K562 (cell line): ENCODE measurements around the gene LY6G6C. TPM values are rescaled to one million over a fixed set of nuclear protein-coding genes. Genes with fewer than 3 reads are reported as not detected.

ENCODE experiments used
- CLOCK ChIP-seq: fragments of 250-450 bp; sonication (Bioruptor Pico); IDR thresholded peaks from 2 replicates; pipeline ENCODE4 v1.4.0; 2020; ENCODE audit warnings: mild to moderate bottlenecking, moderate library complexity, borderline replicate concordance
- CREM ChIP-seq: IDR thresholded peaks from 2 replicates; pipeline ENCODE4 v1.6.1; 2014; ENCODE audit warnings: antibody characterized with exemption, low read depth
- IRF1 ChIP-seq: sonication (generic); formaldehyde crosslinking; IDR thresholded peaks from 2 replicates; pipeline ENCODE4 v1.8.0; 2022; ENCODE audit warnings: missing genetic modification reagents, mild to moderate bottlenecking, borderline replicate concordance
- KAT8 ChIP-seq: fragments of 450-650 bp; IDR thresholded peaks from 2 replicates; pipeline ENCODE4 v1.6.1; 2016; ENCODE audit warnings: low read depth, mild to moderate bottlenecking
- KDM1A ChIP-seq, 2 experiments: fragments of 450-650 bp; IDR thresholded peaks; 2 replicates each; pipeline ENCODE4 v1.6.1; 2016; ENCODE audit warnings: mild to moderate bottlenecking in 2 of 2
- KDM2B ChIP-seq: fragments of 250-450 bp; sonication (Bioruptor Pico); IDR thresholded peaks from 2 replicates; pipeline ENCODE4 v1.8.0; 2021; ENCODE audit warnings: mild to moderate bottlenecking, moderate library complexity
- MEF2D ChIP-seq: conservative IDR thresholded peaks from 2 replicates; pipeline ENCODE4 v1.6.1; 2016; ENCODE audit warnings: low read depth, missing genetic modification characterization, missing compliant biosample characterization
- NFATC3 ChIP-seq: fragments of 450-650 bp; IDR thresholded peaks from 2 replicates; pipeline ENCODE4 v1.6.1; 2017; ENCODE audit warnings: mild to moderate bottlenecking
- NFE2 ChIP-seq: IDR thresholded peaks from 2 replicates; pipeline ENCODE4 v1.6.1; 2014; ENCODE audit warnings: antibody characterized with exemption, low read depth
- NONO ChIP-seq, 2 experiments: fragments of 200-400 bp in 1 of 2; fragments of 450-650 bp in 1 of 2; formaldehyde crosslinking in 1 of 2; IDR thresholded peaks; 2 replicates each; pipeline ENCODE4 v1.6.1; 2017; ENCODE audit warnings: low read depth in 2 of 2, mild to moderate bottlenecking in 2 of 2, moderate library complexity in 2 of 2, low read length in 1 of 2
- PHF21A ChIP-seq: fragments of 450-650 bp; IDR thresholded peaks from 2 replicates; pipeline ENCODE4 v1.6.1; 2017; ENCODE audit warnings: low read depth, borderline replicate concordance
- PYGO2 ChIP-seq: fragments of 450-650 bp; IDR thresholded peaks from 2 replicates; pipeline ENCODE4 v1.6.1; 2016; ENCODE audit warnings: mild to moderate bottlenecking, missing genetic modification characterization, moderate library complexity, missing compliant biosample characterization
- SMAD4 ChIP-seq: fragments of 250-450 bp; sonication (Bioruptor Pico); conservative IDR thresholded peaks from 2 replicates; pipeline ENCODE4 v1.8.0; 2021; ENCODE audit warnings: inconsistent platforms, mild to moderate bottlenecking, moderate library complexity
- STAT5B ChIP-seq: fragments of 250-450 bp; sonication (Bioruptor Pico); IDR thresholded peaks from 2 replicates; pipeline ENCODE4 v1.8.0; 2021; ENCODE audit warnings: mild to moderate bottlenecking, inconsistent platforms
- U2AF2 ChIP-seq: fragments of 200-400 bp; formaldehyde crosslinking; optimal IDR thresholded peaks from 2 replicates; pipeline ENCODE3; 2017; ENCODE audit warnings: low read depth, mild to moderate bottlenecking, low read length
- YBX1 ChIP-seq: fragments of 450-650 bp; IDR thresholded peaks from 2 replicates; pipeline ENCODE4 v1.7.1; 2016; ENCODE audit warnings: mild to moderate bottlenecking
- ZKSCAN8 ChIP-seq: fragments of 200-800 bp; sonication (Bioruptor generic); IDR thresholded peaks from 2 replicates; pipeline ENCODE4 v1.6.1; 2016; ENCODE audit warnings: missing genetic modification characterization, missing compliant biosample characterization
- ZNF311 ChIP-seq: fragments of 250-450 bp; sonication (Bioruptor Pico); IDR thresholded peaks from 2 replicates; pipeline ENCODE4 v1.4.0; 2020; ENCODE audit warnings: mild to moderate bottlenecking, moderate library complexity
- ZNF511 ChIP-seq: sonication (generic); formaldehyde crosslinking; IDR thresholded peaks from 2 replicates; pipeline ENCODE4 v1.8.0; 2022; ENCODE audit warnings: mild to moderate bottlenecking, missing genetic modification reagents
- ZNF561 ChIP-seq: fragments of 450-650 bp; formaldehyde crosslinking; conservative IDR thresholded peaks from 2 replicates; pipeline ENCODE4 v1.4.0; 2020; ENCODE audit warnings: mild to moderate bottlenecking, moderate library complexity
- ZNF766 ChIP-seq: fragments of 200-800 bp; sonication (Bioruptor generic); conservative IDR thresholded peaks from 2 replicates; pipeline ENCODE4 v1.6.1; 2016; ENCODE audit warnings: missing genetic modification characterization, missing compliant biosample characterization
- polyA plus RNA-seq, 8 experiments: library from polyadenylated mRNA; depleted of rRNA in 4 of 8; stranded (reverse) in 5 of 8; unstranded in 3 of 8; fragments of >200 nt; fragmentation: Nextera tagmentation in 2 of 8; fragmentation: Illumina TruSeq in 1 of 8; extraction: Ambion mirVana in 2 of 8; extraction: Trizol in 1 of 8; gene quantifications; 2 replicates each; pipeline versions ENCODE4 v1.2.1 to v1.2.3, GENCODE V29; 2011 to 2014; ENCODE audit warnings: inconsistent platforms in 1 of 8, missing spikeins in 1 of 8
- total RNA-seq, 7 experiments: library from RNA; depleted of rRNA in 6 of 7; stranded (reverse); fragments of >200 nt in 6 of 7; fragmentation: Illumina TruSeq in 2 of 7; extraction: Trizol in 2 of 7; gene quantifications; 2 replicates each; pipeline versions ENCODE4 v1.2.1 to v1.2.3, GENCODE V29; 2011 to 2021; ENCODE audit warnings: low replicate concordance in 1 of 7
- TF ChIP-seq, protein P1 (sequence below), 2 experiments: fragments of 450-650 bp in 1 of 2; sonication (generic) in 1 of 2; formaldehyde crosslinking in 1 of 2; IDR thresholded peaks in 1 of 2; conservative IDR thresholded peaks in 1 of 2; 2 replicates each; pipeline versions ENCODE4 v1.6.1 to v1.8.1; 2016 to 2023; ENCODE audit warnings: mild to moderate bottlenecking in 2 of 2, moderate library complexity in 2 of 2, inconsistent platforms in 1 of 2, missing genetic modification reagents in 1 of 2
- TF ChIP-seq, protein P2 (sequence below): fragments of 450-650 bp; formaldehyde crosslinking; IDR thresholded peaks from 2 replicates; pipeline ENCODE4 v1.4.0; 2020; ENCODE audit warnings: mild to moderate bottlenecking

Gene LY6G6C
- total and polyA plus RNA-seq, 9 of the 15 experiments (the other 6 are each of a cell fraction or from before 2014, with no cell fraction given), result 0.06 to 0.20 TPM; not detected in 7

DNA sequence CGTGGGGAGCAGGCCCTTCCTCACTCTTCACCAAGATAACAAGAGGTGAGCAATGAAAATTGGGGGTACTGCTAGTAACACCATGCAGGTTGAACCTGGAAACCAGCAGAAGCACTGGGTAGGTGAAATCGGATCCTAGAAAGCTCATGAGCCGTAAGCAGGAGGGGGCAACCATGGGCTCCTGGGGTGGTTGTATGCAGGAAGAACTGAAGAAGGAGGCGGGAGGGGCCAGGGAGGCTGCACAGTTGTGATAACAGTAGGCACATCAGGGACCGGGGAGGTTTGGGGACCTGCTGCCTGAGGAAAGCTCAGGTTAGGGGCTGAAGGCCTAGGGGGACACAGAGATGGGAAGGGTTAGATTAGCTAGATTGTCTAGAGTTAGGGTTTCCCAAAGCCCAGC lies 35.1 kb downstream of the LY6G6C start (continued):
- TF ChIP-seq, protein P1, sequence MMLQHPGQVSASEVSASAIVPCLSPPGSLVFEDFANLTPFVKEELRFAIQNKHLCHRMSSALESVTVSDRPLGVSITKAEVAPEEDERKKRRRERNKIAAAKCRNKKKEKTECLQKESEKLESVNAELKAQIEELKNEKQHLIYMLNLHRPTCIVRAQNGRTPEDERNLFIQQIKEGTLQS (IDR thresholded peaks at IDR 0.05), result no peak
- TF ChIP-seq, protein P1 (CRISPR knock-in tag; conservative IDR thresholded peaks at IDR 0.05), result no peak
- TF ChIP-seq KDM1A (IDR thresholded peaks at IDR 0.05) (peak in 1 of 2 experiments; percentile 35; a peak in 1 of 4 replicates), STAT5B (no peak), YBX1 (no peak), NONO (IDR thresholded peaks at IDR 0.05; ENCODE audit: low read depth in 2 of 2, low read length in 1 of 2) (no peak), ZNF311 (CRISPR knock-in tag) (no peak), PYGO2 (tag) (no peak), U2AF2 (no peak), KAT8 (no peak), ZNF511 (0 out of 2 replicates have a peak, but pooled peaks have one; percentile 53), IRF1 (CRISPR knock-in tag) (0 out of 2 replicates have a peak, but pooled peaks have one; percentile 56), PHF21A (peak; percentile 32; the same call in 1 of the 2 replicates), ZNF766 (CRISPR knock-in tag) (no peak), CLOCK (peak; percentile 10; the same call in 1 of the 2 replicates), MEF2D (tag) (no peak), NFE2 (peak; percentile 40; the same call in 1 of the 2 replicates), ZNF561 (CRISPR knock-in tag) (no peak), ZKSCAN8 (CRISPR knock-in tag) (no peak), CREM (0 out of 2 replicates have a peak, but pooled peaks have one; percentile 44), KDM2B (no peak), SMAD4 (CRISPR knock-in tag) (peak; percentile 36; the same call in 1 of the 2 replicates), NFATC3 (no peak)
- TF ChIP-seq, protein P2, sequence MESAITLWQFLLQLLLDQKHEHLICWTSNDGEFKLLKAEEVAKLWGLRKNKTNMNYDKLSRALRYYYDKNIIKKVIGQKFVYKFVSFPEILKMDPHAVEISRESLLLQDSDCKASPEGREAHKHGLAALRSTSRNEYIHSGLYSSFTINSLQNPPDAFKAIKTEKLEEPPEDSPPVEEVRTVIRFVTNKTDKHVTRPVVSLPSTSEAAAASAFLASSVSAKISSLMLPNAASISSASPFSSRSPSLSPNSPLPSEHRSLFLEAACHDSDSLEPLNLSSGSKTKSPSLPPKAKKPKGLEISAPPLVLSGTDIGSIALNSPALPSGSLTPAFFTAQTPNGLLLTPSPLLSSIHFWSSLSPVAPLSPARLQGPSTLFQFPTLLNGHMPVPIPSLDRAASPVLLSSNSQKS (CRISPR knock-in tag), result no peak
